NCI-H2227 (cell line): ENCODE measurements around the gene ZNF681.
"Not testable (repeated sequence)": the region's sequence is repeated elsewhere in the genome, so short reads cannot be mapped to it uniquely, and the experiment has no call there.

Source experiments
- DNase-seq: peaks from one replicate; lab custom pipeline; 2025; ENCODE audit not compliant: unreplicated experiment; lab: John Stamatoyannopoulos, UW

The ZNF681 gene

DNA sequence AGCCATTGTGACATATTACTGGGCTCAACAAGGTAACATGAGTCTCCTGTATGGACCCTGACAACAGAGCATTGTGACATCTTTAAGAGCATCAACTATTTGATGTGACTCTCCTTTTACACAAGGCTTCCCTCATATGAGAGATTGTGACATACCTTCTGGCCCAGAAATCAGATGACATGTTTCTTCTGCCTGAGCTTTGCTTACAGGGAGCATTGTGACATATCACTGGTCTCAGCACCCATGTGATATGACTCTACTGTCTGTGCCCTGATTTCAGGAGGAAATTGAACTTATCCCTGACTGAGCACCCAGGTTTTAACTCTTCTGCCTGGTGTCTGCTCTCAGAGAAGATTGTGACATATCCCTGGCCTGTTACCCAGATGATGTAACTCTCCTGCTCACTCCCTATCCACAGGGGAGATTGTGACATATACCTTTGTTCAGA lies 15.9 kb upstream of the ZNF681 start:
- DNase-seq = no peak

GRCh38 chr19:23774106-23774505 lies 15.4 kb upstream of the ZNF681 start:
- no peak for DNase-seq

DNA sequence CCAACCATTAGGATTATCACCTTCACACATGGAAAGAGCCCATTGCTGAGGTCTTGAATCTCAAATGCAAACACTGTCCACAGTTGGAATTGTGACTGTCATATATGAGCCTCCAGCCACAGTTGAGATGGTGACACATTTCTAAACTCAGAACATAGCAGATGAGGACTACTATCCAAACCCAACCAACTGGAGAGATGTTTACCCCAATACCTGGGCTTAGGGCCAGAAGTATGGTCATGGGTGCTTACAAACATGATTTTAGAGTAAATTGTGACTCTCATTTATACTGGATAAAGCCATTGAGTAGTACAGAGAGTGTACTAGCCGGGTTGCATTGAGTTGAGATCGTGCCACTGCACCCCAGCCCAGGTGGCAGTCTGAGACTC lies 14.0 kb upstream of the ZNF681 start:
- DNase-seq = no peak

- no peak for DNase-seq
Measured at GRCh38 chr19:23771761-23772674, 13.3 kb upstream of the ZNF681 start.

DNA sequence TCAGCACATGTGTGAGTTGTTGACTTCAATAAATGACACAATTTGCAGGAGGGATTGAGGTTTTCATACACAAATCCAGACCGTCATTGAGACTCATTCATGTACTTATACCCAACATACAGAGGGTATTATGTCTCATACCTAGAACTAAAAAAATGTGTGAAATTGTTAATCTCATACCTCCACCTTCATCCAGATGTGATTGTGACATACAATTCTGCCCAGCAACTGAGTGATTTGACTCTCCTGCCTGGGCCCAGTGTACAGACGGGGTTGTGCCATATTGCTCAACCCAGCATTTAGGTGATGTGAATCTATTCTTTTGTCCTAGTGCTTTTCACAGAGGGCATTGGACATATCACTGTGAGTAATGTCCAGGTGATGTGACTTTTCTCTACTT lies 12.6 kb upstream of the ZNF681 start:
- DNase-seq = no peak

DNA sequence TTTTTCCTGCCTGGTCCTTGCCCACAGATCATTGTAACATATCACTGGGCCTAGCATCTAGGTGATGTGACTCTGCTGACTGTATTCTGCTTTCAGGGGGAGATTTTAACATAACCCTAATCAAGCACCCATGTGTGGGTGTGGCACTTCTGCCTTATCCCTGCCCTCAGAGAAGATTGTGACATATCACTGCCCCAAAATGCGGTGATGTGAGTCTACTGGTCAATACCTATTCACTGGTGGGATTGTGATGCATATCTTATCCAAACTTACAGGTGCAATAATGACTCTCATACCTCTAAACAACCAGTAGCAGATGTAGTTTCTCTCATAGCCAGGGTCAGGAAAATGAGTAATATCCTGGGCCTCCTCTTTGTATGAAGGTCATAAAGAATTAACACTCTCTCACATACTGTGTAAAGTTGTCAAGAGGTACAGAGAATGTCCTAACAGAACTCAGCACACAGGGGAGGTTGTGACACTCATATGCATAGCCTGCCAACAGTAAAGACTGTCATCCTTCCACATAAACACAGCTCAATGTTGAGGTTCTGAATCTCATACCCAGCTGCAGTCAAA lies 12.1 kb upstream of the ZNF681 start:
- DNase-seq = no peak

GRCh38 chr19:23769691-23770468 lies 11.2 kb upstream of the ZNF681 start:
- no peak for DNase-seq

GRCh38 chr19:23766951-23767350 lies 8.3 kb upstream of the ZNF681 start:
- no peak for DNase-seq

GRCh38 chr19:23764781-23765180 lies 6.1 kb upstream of the ZNF681 start:
- DNase-seq = no peak

- DNase-seq = peak; percentile 82
Measured at GRCh38 chr19:23762884-23763711, 4.4 kb upstream of the ZNF681 start.

DNA sequence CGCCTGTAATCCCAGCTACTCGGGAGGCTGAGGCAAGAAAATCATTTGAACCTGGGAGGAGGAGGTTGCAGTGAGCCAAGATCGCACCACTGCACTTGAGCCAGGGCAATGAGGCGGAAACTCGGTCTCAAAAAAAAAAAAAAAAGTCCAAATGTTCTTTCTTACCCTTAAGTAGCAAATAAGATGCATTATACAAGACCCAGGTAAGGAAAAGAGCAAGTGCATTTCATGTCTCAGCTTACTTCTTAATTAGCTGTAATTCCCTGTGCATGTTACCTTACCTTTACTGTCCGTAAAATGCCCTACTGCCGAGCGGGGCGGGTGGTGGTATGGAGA lies 3.8 kb upstream of the ZNF681 start:
- no peak for DNase-seq

- not testable (repeated sequence) for DNase-seq
Measured at GRCh38 chr19:23760326-23760725, 1.6 kb upstream of the ZNF681 start.

GRCh38 chr19:23743633-23744232 lies 15.0 kb downstream of the ZNF681 start:
- not testable (repeated sequence) for DNase-seq

DNA sequence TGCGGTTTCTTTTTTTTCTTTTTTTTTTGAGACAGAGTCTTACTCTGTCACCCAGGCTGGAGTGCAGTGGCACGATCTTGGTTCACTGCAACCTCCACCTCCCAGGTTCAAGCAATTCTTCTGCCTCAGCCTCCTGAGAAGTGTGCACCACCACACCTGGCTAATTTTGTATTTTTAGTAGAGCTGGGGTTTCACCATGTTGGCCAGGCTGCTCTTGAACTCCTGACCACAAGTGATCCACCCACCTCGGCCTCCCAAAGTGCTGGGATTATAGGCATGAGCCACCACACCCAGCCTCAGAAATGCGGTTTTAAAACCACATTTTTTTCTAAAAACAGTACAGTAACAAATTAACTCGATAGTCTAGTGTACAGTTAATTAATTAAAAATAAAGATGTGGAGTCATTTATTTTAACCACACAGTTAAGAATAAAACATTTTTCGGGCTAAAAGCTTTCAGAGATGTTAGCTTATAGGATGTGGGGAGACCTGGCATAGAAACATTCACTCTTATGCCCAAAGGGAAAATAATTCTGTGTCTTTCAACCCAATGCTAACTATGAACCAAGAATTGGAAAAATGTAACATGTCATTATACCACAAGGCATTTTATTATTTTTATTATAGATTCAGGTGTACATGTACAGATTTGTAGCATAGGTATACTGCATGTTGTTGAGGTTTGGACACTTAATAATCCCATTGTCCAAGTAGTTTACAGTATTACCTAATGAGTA lies 27.8 kb downstream of the ZNF681 start:
- DNase-seq = not testable (repeated sequence)

GRCh38 chr19:23724161-23724560 lies 34.5 kb downstream of the ZNF681 start:
- not testable (repeated sequence) for DNase-seq

- DNase-seq = no peak
Measured at GRCh38 chr19:23718802-23719201, 39.9 kb downstream of the ZNF681 start.

GRCh38 chr19:23716792-23717191 lies 41.9 kb downstream of the ZNF681 start:
- no peak for DNase-seq

DNA sequence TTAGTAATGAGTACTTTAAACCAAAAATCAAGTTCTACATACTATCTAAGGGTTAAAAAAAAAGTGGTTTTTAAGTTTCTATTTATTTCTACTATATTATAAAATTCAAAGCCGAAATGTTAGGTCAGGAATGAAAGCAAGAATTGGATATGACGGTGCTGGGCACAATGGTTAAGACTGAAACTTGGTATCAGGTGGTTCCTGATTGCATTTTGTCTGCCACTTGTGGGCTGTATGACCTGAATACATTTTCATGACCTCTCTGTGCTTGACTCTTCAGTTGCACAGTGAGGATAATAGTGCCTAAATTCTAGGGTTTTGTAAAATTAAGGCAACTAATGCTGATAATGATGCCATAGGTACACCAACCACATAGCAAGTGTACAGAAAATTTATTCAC lies 49.3 kb downstream of the ZNF681 start:
- DNase-seq = no peak

GRCh38 chr19:23706657-23707056 lies 52.0 kb downstream of the ZNF681 start:
- DNase-seq = no peak

GRCh38 chr19:23699521-23699860 lies 59.2 kb downstream of the ZNF681 start:
- DNase-seq = no peak
